HG03571 (cell line): ENCODE measurements around the gene TCP11.

Experiments
- ATAC-seq: cut with Tn5 transposase; IDR thresholded peaks from one replicate; pipeline ENCODE4 v1.9.1; 2021; ENCODE audit not compliant: unreplicated experiment

TCP11 gene

GRCh38 chr6:35141007-35141655, at the start of gene TCP11:
TSS of gene TCP11 (minus strand) at chr6:35141339. CDS start at chr6:35140870, 469 bp downstream.
- ATAC-seq = no peak

GRCh38 chr6:35190306-35190705, 49.2 kb upstream of the TCP11 start:
- ATAC-seq = no peak

DNA sequence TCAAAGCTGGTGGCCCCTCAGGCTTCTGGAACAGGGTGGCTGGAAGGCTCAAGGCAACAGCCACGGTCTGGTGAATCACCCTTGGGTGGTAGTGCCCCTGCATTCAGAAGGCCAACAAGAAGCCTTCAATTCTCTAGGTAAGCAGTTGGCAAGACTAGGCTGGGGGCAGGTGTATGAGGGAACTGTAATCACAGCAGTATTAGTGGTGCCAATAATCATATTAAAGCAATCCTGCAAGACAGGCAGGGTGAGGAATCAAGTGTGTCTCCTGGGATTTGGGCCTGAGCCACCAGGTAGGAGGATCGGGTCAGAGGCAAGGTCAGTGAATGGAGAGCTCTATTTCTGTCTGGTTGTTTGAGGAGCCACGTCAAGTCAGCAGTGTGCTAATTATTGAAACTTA, 47.7 kb upstream of the TCP11 start:
- ATAC-seq = no peak

GRCh38 chr6:35186571-35186970, 45.4 kb upstream of the TCP11 start:
- ATAC-seq = no peak

GRCh38 chr6:35185971-35186370, 44.8 kb upstream of the TCP11 start:
- no peak for ATAC-seq

- ATAC-seq = no peak
Observed at GRCh38 chr6:35185302-35185681, 44.2 kb upstream of the TCP11 start.

- no peak for ATAC-seq
Observed at GRCh38 chr6:35184580-35185301, 43.6 kb upstream of the TCP11 start.

- ATAC-seq = no peak
Observed at GRCh38 chr6:35183935-35184334, 42.8 kb upstream of the TCP11 start.

- no peak for ATAC-seq
Observed at GRCh38 chr6:35183281-35183680, 42.1 kb upstream of the TCP11 start.

- ATAC-seq = no peak
Observed at GRCh38 chr6:35181933-35182612, 40.9 kb upstream of the TCP11 start.

DNA sequence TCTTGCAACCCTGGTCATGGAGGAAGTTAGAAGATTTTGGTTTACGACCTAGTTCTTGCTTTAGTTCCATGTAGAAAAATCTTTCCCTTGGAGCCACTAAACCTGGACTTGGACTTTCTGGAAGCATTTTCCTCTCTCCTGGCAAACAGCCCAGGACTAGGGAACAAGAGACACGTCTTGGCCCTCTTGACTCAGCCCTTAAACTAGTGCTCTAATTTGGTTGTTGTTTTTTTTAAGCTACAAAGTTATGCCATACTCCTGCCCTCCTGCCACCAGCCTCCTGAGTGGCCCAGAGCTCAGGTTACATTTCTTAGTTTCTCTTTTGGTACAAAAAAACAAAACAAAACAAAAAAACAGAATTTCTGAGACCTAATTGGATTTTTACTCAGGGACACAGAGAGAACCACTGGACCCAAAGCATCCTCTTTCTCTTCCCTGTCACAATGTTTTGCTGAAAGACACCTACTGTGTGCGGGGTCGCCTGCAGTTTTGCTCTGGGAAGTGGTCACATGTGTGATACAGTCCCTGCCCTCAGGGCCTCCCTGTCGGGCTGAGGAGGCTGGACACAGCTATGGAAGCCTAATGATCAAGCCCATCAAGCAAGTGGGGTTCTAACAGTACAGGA, 40.3 kb upstream of the TCP11 start:
- no peak for ATAC-seq

GRCh38 chr6:35179901-35180535, 38.9 kb upstream of the TCP11 start:
- ATAC-seq = no peak

DNA sequence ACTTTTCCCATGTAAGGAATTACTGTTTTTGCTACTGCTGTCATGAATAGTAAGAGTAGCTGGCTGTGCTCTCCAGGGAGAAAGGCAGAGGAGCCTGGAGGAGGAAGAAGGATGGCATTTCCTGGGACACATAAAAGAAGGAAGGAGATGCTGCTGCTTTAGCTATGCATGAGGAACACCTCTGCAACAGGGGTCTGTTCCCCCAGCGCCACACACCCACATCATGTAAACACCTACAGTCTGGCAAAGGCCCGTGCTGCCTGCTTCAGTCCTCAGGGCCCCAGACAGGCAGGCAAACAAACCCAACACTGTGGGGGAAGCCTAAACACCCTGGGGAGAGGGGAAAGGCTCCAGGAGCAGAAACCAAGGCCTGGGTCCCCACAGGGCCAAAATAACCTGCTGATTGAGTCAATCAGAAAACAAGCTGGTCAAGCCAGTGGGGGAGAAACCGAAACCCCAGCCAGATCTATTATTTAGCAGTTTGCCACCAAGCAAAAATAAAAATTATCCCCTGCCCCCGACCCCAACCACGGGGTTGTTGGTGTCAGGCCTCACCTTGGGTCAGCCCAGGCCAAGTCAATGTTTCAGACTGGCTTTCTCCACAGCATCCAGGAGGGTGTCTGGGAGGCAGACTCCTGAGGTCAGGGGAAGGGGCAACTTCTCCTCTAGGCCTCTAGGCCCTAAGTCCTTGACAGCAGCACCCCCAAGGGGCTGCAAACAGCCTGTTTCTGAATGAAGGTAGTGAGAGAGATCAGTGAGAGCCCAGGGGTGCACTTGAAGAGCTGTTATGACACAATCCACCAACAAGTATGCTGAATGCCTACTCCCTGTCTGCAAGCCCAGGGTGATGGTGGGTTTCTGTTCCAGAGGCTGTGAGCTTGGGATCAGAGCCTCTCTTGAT, 38.0 kb upstream of the TCP11 start:
- ATAC-seq = no peak

DNA sequence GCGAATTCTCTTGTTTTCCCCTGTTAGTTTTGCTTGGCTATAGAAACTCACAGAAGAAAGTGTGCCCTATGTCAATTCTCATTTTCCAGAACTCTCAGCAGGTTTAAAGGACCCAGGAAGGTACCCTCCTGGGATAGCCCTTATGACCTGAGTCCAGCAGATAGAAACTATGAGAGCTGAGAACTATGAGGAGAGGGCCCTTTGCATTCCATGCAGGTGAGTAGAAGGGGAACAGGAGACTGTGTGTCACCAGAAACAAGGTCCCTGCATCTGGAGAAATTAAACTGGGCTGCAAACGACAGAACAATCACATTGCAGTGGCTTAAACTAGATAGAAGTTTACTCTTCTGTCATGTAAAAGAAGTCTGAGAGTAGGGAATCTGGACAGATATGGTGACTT, 36.9 kb upstream of the TCP11 start:
- ATAC-seq = no peak

DNA sequence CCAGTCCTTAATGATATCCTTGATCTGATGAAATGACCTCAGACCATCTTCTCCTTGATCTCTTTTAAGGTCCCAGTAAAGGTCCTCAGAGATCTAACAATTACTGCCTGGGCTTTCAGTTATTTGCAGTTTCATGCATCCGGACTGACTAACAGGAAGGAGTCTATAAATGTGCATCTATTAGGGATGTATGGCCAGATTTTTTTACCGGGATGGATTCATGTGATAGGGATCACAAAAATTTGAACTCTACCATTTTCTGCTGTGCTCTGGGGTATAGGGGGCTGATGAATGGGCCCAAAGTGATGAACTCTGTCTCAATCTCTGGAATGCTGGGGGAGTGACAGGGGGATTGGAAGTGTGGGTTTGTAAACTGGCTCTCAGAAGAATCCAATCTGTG, 36.5 kb upstream of the TCP11 start:
- ATAC-seq = no peak

- no peak for ATAC-seq
Observed at GRCh38 chr6:35177157-35177556, 36.0 kb upstream of the TCP11 start.

- ATAC-seq = no peak
Observed at GRCh38 chr6:35176301-35177024, 35.3 kb upstream of the TCP11 start.

GRCh38 chr6:35174501-35174900, 33.4 kb upstream of the TCP11 start:
- ATAC-seq = no peak

- no peak for ATAC-seq
Observed at GRCh38 chr6:35174088-35174434, 32.9 kb upstream of the TCP11 start.
